HT1080 (cell line): ENCODE results near the gene HOATZ. TPM values are rescaled to one million over a fixed set of nuclear protein-coding genes. Genes with fewer than 3 reads are reported as not detected.
A peak's percentile ranks its signal among the peaks of the same experiment; 100 is the strongest.

ENCODE experiments used
- DNase-seq: peaks from one replicate; pipeline ENCODE4 v3.0.0-alpha.2; 2015; ENCODE audit warnings: low read depth
- small RNA-seq: library from RNA; depleted of rRNA; stranded (forward); fragments of <200 nt; gene quantifications from one replicate; pipeline ENCODE3, GENCODE V24; 2014
- total RNA-seq: library from RNA; depleted of rRNA; stranded (reverse); fragments of >200 nt; shearing (Covaris generic); gene quantifications from 2 replicates; pipeline ENCODE4 v1.2.3, GENCODE V29; 2014; rRNA removed

The HOATZ gene
- total RNA-seq, 1 experiment from 2014 or later: not detected

GRCh38 chr11:111575740-111576139 is 61.2 kb downstream of the HOATZ start:
- no peak for DNase-seq

- no peak for DNase-seq
Measured at GRCh38 chr11:111577821-111578220, 63.2 kb downstream of the HOATZ start.

- DNase-seq: no peak
Measured at GRCh38 chr11:111581341-111581740, 66.8 kb downstream of the HOATZ start.

GRCh38 chr11:111582163-111582562 is 67.6 kb downstream of the HOATZ start:
- no peak for DNase-seq

- no peak for DNase-seq
Measured at GRCh38 chr11:111582881-111583280, 68.3 kb downstream of the HOATZ start.

- DNase-seq: peak; percentile 88
Measured at GRCh38 chr11:111585371-111585770, 70.8 kb downstream of the HOATZ start.

- DNase-seq: peak; percentile 65
Measured at GRCh38 chr11:111586388-111586831, 71.8 kb downstream of the HOATZ start.

Small RNA genes lying within 50 kb of the gene (small RNA-seq; reads per million reads assigned to genes)
- gene MIR34B (0.14 reads per million), gene MIR34C (0.70 reads per million, percentile 65 among the genes with 10 or more reads in this experiment)

Other genes starting within 250 kb of the HOATZ start
- gene POU2AF3, start 216.2 kb upstream of the HOATZ start, total RNA-seq: not detected in 2 replicates
- not detected in 2 replicates for gene POU2AF1, start 135.5 kb upstream of the HOATZ start, total RNA-seq
- gene BTG4, start 2.4 kb upstream of the HOATZ start, total RNA-seq: 0.39 TPM in 1 of 2 replicates, not detected in the other
- gene LAYN, start 25.9 kb downstream of the HOATZ start, total RNA-seq: 59.2 and 61.0 TPM in 2 replicates
- gene SIK2, start 87.7 kb downstream of the HOATZ start, total RNA-seq: 9.0 and 9.2 TPM in 2 replicates